T-cell (primary cell): ENCODE results near the gene IL1RL1. TPM values are rescaled to one million over a fixed set of nuclear protein-coding genes. Genes with fewer than 3 reads are reported as not detected.
A peak's percentile ranks its signal among the peaks of the same experiment; 100 is the strongest.

Source experiments
- ATAC-seq, 4 experiments: fragments of 200-7000 bp in 3 of 4; fragments of 150-1000 bp in 1 of 4; cut with Tn5 transposase; replicated peaks in 1 of 4; 1 replicate in 3 of 4; 2 replicates in 1 of 4; pipeline ENCODE4 v1.10.0; 2021; ENCODE audit warnings: moderate library complexity in 3 of 4, mild to moderate bottlenecking in 2 of 4, moderate number of reproducible peaks in 1 of 4
- CTCF ChIA-PET, 2 donors: fragments of 300-600 bp; sonication (Branson Sonifier 250); formaldehyde crosslinking; loops; one replicate each; lab custom pipeline; 2022; ENCODE audit warnings: antibody characterized with exemption in 2 of 2; lab: Charles Lee
- POLR2A ChIA-PET, 2 donors: fragments of 300-600 bp; sonication (Branson Sonifier 250); formaldehyde crosslinking; loops; one replicate each; lab custom pipeline; 2022; ENCODE audit warnings: antibody characterized with exemption in 2 of 2; lab: Charles Lee
- DNase-seq, 35 experiments: peaks; one replicate each; pipeline versions ENCODE4 v3.0.0 to v3.0.0-alpha.2; 2013 to 2023
- H3K27ac ChIP-seq: one replicate; pipeline ENCODE4 v1.5.1; 2013; ENCODE audit warnings: low read length
- H3K27me3 ChIP-seq, 2 experiments: replicated peaks in 1 of 2; 1 replicate in 1 of 2; 2 replicates in 1 of 2; pipeline versions ENCODE4 v1.6.1 to v1.7.0; 2013; ENCODE audit warnings: low read length in 1 of 2, mixed read lengths in 1 of 2; ENCODE audit not compliant: control insufficient read depth in 2 of 2, insufficient read depth in 2 of 2; ENCODE audit errors: extremely low read depth in 1 of 2
- H3K36me3 ChIP-seq, 2 donors: 1 replicate in 1 of 2; 2 replicates in 1 of 2; pipeline versions ENCODE4 v1.6.1 to v1.7.0; 2013; ENCODE audit warnings: low read length in 1 of 2; ENCODE audit not compliant: control insufficient read depth in 2 of 2, insufficient read depth in 1 of 2; ENCODE audit errors: extremely low read depth in 1 of 2
- H3K4me1 ChIP-seq, 2 experiments: 1 replicate in 1 of 2; 2 replicates in 1 of 2; pipeline versions ENCODE4 v1.6.1 to v1.7.0; 2013; ENCODE audit warnings: low read length in 2 of 2, mixed read lengths in 1 of 2; ENCODE audit not compliant: insufficient read depth in 2 of 2, control insufficient read depth in 1 of 2; ENCODE audit errors: extremely low read depth in 1 of 2
- H3K4me3 ChIP-seq, 2 donors: 1 replicate in 1 of 2; 2 replicates in 1 of 2; pipeline versions ENCODE4 v1.5.1 to v1.7.0; 2013; ENCODE audit warnings: mild to moderate bottlenecking in 2 of 2, low read length in 1 of 2, moderate library complexity in 1 of 2; ENCODE audit not compliant: control insufficient read depth in 1 of 2; ENCODE audit errors: extremely low read depth in 1 of 2
- H3K9me3 ChIP-seq: 2 replicates; pipeline ENCODE4 v1.7.0; 2013
- H3K27ac Mint-ChIP-seq, 2 donors: one replicate each; pipeline ENCODE4 v1.8.0; 2020 to 2021; ENCODE audit warnings: mild to moderate bottlenecking in 2 of 2, mixed read lengths in 2 of 2
- H3K27me3 Mint-ChIP-seq, 2 donors: one replicate each; pipeline ENCODE4 v1.8.0; 2021 to 2022; ENCODE audit warnings: mixed read lengths in 2 of 2
- H3K36me3 Mint-ChIP-seq: one replicate; pipeline ENCODE4 v1.8.0; 2021; ENCODE audit warnings: mixed read lengths
- H3K4me1 Mint-ChIP-seq, 3 donors: one replicate each; pipeline ENCODE4 v1.8.0; 2020 to 2022; ENCODE audit warnings: mixed read lengths in 3 of 3, mild to moderate bottlenecking in 1 of 3
- H3K4me3 Mint-ChIP-seq, 3 donors: one replicate each; pipeline ENCODE4 v1.8.0; 2020 to 2022; ENCODE audit warnings: mild to moderate bottlenecking in 3 of 3, mixed read lengths in 3 of 3, moderate library complexity in 3 of 3
- H3K9me3 Mint-ChIP-seq, 3 donors: one replicate each; pipeline ENCODE4 v1.8.0; 2020 to 2022; ENCODE audit warnings: mixed read lengths in 3 of 3
- WGBS: methylation state at CpG from one replicate; pipeline ENCODE4 v1.1.5; 2013; ENCODE audit warnings: missing lambda C conversion rate; ENCODE audit not compliant: insufficient coverage; 5-methylcytosine and 5-hydroxymethylcytosine counted together
- total RNA-seq, 35 experiments: library from RNA in 6 of 35; stranded (reverse) in 6 of 35; fragments of 120-200 nt in 1 of 35; gene quantifications; one replicate each; pipeline versions ENCODE4 v1.2.1 to v1.2.4 and lab custom pipeline; 2013 to 2026

Gene IL1RL1
- total RNA-seq, 5 donors from 2014 or later (not counting 1 experiment from before 2014, with no cell fraction given), result 0.15 to 1.4 (median 0.35) TPM

- Mint-ChIP-seq H3K27ac (peak overlapping the region; percentile 86 to 91), H3K9me3 (peaks cover 7 to 23% (median 17%) of the 10 kb centered on the region in 3 donors), H3K4me1 (peaks cover 47 to 64% (median 58%) of the 10 kb centered on the region in 3 donors), H3K36me3 (peaks cover 52% of the 10 kb centered on the region), H3K4me3 (peak overlapping the region; percentile 63 to 70 (median 68)), H3K27me3 (no peaks in the 10 kb centered on the region)
- 0% methylated on average over 2 of the region's 3 CpGs for WGBS
- H3K36me3 ChIP-seq, result peaks cover 3 to 9% of the 10 kb centered on the region in 2 donors
- peak in 3 of 4 experiments; percentile 9 to 46 (median 36) for ATAC-seq
- DNase-seq, result peak in 11 of 35 experiments; percentile 5 to 56 (median 16)
- ChIA-PET CTCF (interaction anchor here in 1 of 2 donors (0.6 to 2.3 kb wide), 4 partner anchors 8 to 126 kb away, joined by 3 to 6 read pairs (median 3); no protein-coding TSS in a partner anchor), POLR2A (no interaction called here)
- no peaks in the 10 kb centered on the region for H3K9me3 ChIP-seq
- H3K4me3 ChIP-seq, result peak overlapping the region; percentile 15 to 21
- peak overlapping the region; percentile 73 for H3K27ac ChIP-seq
- H3K4me1 ChIP-seq, result peaks cover 19 to 38% of the 10 kb centered on the region in 2 experiments
- H3K27me3 ChIP-seq, result no peaks in the 10 kb centered on the region
These were observed 55.2 kb downstream of the IL1RL1 start for GRCh38 chr2:102366406-102367112.

GRCh38 chr2:102367331-102367971 is 56.1 kb downstream of the IL1RL1 start:
- Mint-ChIP-seq H3K27me3 (no peaks in the 10 kb centered on the region), H3K36me3 (peaks cover 47% of the 10 kb centered on the region), H3K4me3 (peak overlapping the region; percentile 63 to 70 (median 68)), H3K27ac (peak overlapping the region; percentile 86 to 91), H3K4me1 (peaks cover 47 to 61% (median 55%) of the 10 kb centered on the region in 3 donors), H3K9me3 (peaks cover 7 to 23% (median 17%) of the 10 kb centered on the region in 3 donors)
- Histone ChIP-seq H3K27ac (peak overlapping the region; percentile 73), H3K27me3 (no peaks in the 10 kb centered on the region), H3K4me1 (peaks cover 19 to 38% of the 10 kb centered on the region in 2 experiments), H3K4me3 (peak overlapping the region in 1 of 2 donors; percentile 21), H3K9me3 (no peaks in the 10 kb centered on the region), H3K36me3 (peaks cover 3 to 9% of the 10 kb centered on the region in 2 donors)
- POLR2A ChIA-PET, result no interaction called here
- DNase-seq, result peak in 27 of 35 experiments; percentile 7 to 78 (median 37)
- CTCF ChIA-PET, result interaction anchor here in 1 of 2 donors (0.6 to 2.3 kb wide), 6 partner anchors 8 to 127 kb away, joined by 3 to 6 read pairs (median 3); no protein-coding TSS in a partner anchor
- 0% methylated on average over 1 of the region's 6 CpGs for WGBS
- peak; percentile 69 to 88 (median 78) for ATAC-seq

- no peaks in the 10 kb centered on the region for H3K27me3 Mint-ChIP-seq
- Histone ChIP-seq H3K4me1 (peaks cover 19 to 38% of the 10 kb centered on the region in 2 experiments), H3K4me3 (peak overlapping the region in 1 of 2 donors; percentile 21)
These were observed 57.2 kb downstream of the IL1RL1 start for GRCh38 chr2:102368461-102369109.

GRCh38 chr2:102369866-102370265 is 58.5 kb downstream of the IL1RL1 start:
- ATAC-seq (no peak), DNase-seq (no peak)
- no peak overlapping the region for H3K4me3 ChIP-seq
- no peak overlapping the region for H3K4me3 Mint-ChIP-seq
- peaks cover 8 to 14% (median 9%) of the 10 kb centered on the region in 3 donors for H3K9me3 Mint-ChIP-seq
- ChIA-PET CTCF (interaction anchor here in 1 of 2 donors (1.1 kb wide), 1 partner anchor 20 kb away, joined by 3 read pairs; no protein-coding TSS in a partner anchor), POLR2A (no interaction called here)
- no peaks in the 10 kb centered on the region for H3K27me3 ChIP-seq
- peak overlapping the region in 1 of 2 donors; percentile 40 for H3K27ac Mint-ChIP-seq
- no peaks in the 10 kb centered on the region for H3K9me3 ChIP-seq
- no CpG with 5 or more reads among the region's 1 CpG for WGBS
- H3K4me1 Mint-ChIP-seq, result peaks cover 45 to 52% (median 48%) of the 10 kb centered on the region in 3 donors
- H3K36me3 ChIP-seq, result peaks cover 0 to 3% of the 10 kb centered on the region in 2 donors
- H3K27me3 Mint-ChIP-seq, result no peaks in the 10 kb centered on the region
- H3K4me1 ChIP-seq, result peaks cover 19 to 38% of the 10 kb centered on the region in 2 experiments
- peaks cover 38% of the 10 kb centered on the region for H3K36me3 Mint-ChIP-seq
- peak overlapping the region; percentile 73 for H3K27ac ChIP-seq

More at GRCh38 chr2:102368461-102369109, 57.2 kb downstream of the IL1RL1 start:
- H3K4me3 Mint-ChIP-seq, result peak overlapping the region; percentile 14 to 70 (median 63)
- no peaks in the 10 kb centered on the region for H3K27me3 ChIP-seq
- peaks cover 43% of the 10 kb centered on the region for H3K36me3 Mint-ChIP-seq
- H3K36me3 ChIP-seq, result peaks cover 3 to 4% of the 10 kb centered on the region in 2 donors
- no peaks in the 10 kb centered on the region for H3K9me3 ChIP-seq
- H3K27ac ChIP-seq, result peak overlapping the region; percentile 73
- H3K4me1 Mint-ChIP-seq, result peaks cover 47 to 61% (median 55%) of the 10 kb centered on the region in 3 donors
- peak in 9 of 35 experiments; percentile 10 to 45 (median 19) for DNase-seq
- ChIA-PET CTCF (interaction anchor here (0.5 to 2.3 kb wide), 4 partner anchors 19 to 78 kb away, joined by 3 to 6 read pairs (median 3); no protein-coding TSS in a partner anchor), POLR2A (no interaction called here)
- WGBS, result 58% methylated on average over 3 of the region's 5 CpGs
- peak in 1 of 4 experiments; percentile 44 for ATAC-seq
- peaks cover 7 to 23% (median 13%) of the 10 kb centered on the region in 3 donors for H3K9me3 Mint-ChIP-seq
- peak overlapping the region; percentile 86 to 91 for H3K27ac Mint-ChIP-seq

- Histone ChIP-seq H3K4me3 (no peak overlapping the region), H3K4me1 (no peaks in the 10 kb centered on the region), H3K9me3 (no peaks in the 10 kb centered on the region), H3K36me3 (peaks cover 0 to 3% of the 10 kb centered on the region in 2 donors), H3K27ac (no peak overlapping the region), H3K27me3 (no peaks in the 10 kb centered on the region)
- H3K27me3 Mint-ChIP-seq, result no peaks in the 10 kb centered on the region
- H3K27ac Mint-ChIP-seq, result no peak overlapping the region
- H3K4me3 Mint-ChIP-seq, result no peak overlapping the region
- ATAC-seq (no peak), DNase-seq (no peak)
- ChIA-PET CTCF (no interaction called here), POLR2A (no interaction called here)
- no CpG with 5 or more reads among the region's 1 CpG for WGBS
- H3K36me3 Mint-ChIP-seq, result peaks cover 53% of the 10 kb centered on the region
- peaks cover 5 to 12% (median 6%) of the 10 kb centered on the region in 3 donors for H3K9me3 Mint-ChIP-seq
- H3K4me1 Mint-ChIP-seq, result peaks cover 0 to 5% (median 4%) of the 10 kb centered on the region in 3 donors
These were observed 64.8 kb downstream of the IL1RL1 start for GRCh38 chr2:102376052-102376591.
